GM18909 (cell line): ENCODE measurements around the gene TBX1.

Experiments
- ATAC-seq: cut with Tn5 transposase; IDR thresholded peaks from one replicate; pipeline ENCODE4 v1.9.1; 2021; ENCODE audit warnings: mild to moderate bottlenecking; ENCODE audit not compliant: unreplicated experiment, poor library complexity

Gene TBX1

DNA sequence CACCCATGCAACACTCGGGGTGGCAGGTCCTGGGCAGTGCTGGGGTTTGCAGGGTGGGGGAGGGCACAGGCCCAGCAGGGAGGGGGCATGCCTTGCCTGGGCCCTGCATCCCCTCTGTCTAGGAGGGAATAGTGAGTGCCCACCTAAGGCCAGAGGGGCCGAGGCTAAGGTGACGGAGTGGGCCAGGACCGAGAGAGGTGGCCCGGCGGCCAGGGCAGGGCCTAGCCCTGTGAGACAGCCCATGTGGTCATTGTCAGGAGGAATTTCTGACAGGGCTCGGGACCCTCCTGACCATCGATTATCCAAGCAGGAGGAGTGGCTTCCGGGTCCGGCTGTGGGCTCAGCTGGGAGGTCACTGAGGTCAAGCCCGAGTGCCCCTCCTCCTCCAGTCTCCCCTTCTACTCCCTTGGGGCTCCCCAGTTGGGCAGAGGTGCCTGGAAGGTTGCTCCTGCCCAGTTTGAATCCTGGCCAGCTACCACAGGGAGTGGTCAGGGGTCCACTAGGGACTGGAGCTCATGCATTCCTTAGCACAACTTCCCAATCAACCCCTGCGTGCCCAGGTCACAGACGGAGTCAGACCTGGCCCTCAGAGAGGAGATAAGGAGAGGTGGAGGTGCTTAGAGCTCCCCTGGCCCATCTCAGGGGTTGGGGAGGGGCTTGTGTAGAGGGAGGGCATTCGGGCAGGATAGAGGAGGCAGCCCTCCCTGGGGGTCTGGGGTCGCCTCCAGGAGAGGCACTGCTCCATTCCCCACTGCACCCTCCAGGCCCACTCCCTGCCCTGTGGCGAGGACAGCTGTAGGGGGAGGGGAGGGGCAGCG lies 22.5 kb upstream of the TBX1 start:
- no peak for ATAC-seq

DNA sequence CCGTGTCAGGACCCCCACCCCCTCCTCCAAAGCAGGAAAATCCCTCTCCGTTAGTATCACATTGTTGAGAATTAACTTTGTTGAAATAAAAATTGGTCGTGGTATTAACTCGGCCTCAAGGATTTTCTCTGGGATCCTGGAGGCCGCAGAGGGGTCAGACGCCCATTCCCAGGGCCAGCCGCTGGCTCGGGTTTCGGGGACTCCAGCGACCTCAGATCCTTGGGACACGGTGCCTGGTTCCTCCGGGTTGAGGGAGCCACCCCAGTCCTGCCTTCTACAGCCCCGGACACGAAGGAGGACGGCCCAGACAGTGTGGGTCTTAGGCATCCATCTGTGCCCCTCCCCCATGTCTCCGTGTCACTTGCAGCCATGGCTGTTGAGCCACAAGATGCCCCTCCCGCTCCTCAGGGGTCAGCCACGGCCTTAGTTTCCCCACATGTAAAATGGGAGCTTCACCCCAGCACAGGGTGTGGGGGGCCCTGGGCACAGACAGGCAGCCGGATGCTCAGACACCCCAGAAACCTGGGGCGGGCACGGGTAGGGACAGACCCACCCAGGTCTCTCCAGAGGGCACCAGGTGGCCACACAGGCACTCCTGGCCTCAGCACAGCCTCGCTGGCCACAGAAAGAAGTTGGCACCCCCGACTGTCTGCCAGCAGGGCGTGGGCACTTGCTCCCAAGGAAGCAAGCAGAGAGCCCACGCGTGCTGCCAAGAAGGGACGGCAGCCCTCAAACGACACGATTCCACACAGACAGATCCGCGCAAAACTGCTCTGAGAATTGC lies 21.7 kb upstream of the TBX1 start:
- ATAC-seq: no peak

DNA sequence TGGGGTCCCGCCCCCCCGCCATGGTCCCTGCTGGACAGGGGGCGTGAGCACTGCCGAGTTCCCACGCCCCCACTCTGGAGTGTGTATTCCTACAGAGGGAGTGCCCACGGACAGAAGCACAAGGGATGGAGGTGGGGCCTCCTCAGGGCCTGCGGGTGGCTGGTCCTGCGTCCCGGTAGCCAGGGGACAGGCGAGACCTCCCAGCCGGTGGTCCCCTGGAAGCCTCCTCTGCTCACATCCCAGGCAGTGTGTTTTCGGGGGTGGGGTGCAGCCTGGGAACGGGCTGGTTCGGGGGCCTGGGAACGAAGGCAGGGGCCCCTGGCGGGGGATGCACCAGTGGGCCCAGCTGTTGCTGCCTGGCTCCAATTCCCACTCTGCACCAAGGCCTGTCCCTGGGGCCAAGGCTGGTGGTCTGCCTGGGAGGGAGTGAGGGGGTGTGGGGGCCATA lies 21.1 kb upstream of the TBX1 start:
- ATAC-seq: no peak

DNA sequence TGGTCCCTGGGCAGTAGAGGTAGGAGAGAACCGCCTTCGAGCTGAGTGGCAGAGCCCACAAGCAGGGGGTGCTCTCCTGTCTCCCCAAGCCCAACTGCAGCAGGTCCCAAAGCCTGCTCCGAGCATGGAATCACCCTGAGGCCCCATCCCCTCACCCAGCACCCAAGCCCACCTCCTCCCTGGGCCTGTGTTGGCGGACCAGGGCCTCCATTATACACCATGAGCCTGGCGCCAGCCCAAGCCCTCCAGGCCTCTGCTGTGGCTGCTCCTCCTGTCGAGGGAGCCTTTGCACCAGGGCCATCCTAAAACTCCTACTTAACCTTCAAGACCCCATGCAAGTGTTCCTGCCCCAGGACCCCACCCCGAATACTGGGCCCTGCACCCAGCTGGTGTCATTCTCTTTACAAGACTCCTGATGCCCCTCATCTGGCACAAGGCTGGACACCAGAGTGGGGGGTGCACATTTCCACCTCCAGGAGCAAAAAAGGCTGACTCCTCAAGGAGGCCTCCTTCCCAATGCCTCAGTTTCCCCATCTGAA lies 20.6 kb upstream of the TBX1 start:
- ATAC-seq: no peak

DNA sequence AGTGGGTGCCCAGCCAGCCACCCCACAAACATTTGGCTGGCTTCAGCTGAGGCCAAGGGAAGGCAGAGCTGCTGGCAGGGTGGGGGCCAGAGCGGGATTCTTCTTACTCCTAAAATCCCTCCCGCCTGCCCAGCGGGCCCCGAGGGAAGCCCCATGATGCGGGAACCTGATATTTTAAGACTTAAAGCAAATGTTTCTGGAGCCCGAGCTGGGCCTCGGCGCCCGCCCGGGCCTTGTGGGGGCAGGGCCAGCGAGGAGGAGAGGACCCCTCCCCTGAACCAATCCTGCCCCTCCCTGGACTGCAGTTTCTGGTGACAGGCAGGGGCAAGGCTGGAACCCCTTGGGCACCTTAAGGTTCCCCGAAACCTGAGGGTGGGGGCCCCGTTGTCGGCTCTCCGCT lies 20.0 kb upstream of the TBX1 start:
- ATAC-seq: no peak

DNA sequence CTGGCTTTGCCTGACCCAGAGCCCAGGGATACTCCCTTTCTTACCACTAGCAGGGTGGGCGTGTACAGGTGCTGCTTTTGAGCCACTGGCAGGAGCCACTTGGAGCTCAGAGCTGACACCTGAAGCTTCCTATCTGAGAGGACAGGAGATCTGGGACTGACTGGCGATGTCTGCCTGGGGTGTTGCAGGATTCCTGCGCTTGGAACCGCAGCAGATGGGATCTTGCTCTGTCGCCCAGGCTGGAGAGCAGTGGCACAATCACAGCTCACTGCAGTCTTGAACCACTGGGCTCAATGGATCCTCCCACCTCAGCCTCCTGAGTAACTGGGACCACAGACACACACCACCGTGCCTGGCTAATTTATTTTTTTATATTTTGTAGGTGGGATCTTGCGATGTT lies 19.5 kb upstream of the TBX1 start:
- ATAC-seq: no peak

DNA sequence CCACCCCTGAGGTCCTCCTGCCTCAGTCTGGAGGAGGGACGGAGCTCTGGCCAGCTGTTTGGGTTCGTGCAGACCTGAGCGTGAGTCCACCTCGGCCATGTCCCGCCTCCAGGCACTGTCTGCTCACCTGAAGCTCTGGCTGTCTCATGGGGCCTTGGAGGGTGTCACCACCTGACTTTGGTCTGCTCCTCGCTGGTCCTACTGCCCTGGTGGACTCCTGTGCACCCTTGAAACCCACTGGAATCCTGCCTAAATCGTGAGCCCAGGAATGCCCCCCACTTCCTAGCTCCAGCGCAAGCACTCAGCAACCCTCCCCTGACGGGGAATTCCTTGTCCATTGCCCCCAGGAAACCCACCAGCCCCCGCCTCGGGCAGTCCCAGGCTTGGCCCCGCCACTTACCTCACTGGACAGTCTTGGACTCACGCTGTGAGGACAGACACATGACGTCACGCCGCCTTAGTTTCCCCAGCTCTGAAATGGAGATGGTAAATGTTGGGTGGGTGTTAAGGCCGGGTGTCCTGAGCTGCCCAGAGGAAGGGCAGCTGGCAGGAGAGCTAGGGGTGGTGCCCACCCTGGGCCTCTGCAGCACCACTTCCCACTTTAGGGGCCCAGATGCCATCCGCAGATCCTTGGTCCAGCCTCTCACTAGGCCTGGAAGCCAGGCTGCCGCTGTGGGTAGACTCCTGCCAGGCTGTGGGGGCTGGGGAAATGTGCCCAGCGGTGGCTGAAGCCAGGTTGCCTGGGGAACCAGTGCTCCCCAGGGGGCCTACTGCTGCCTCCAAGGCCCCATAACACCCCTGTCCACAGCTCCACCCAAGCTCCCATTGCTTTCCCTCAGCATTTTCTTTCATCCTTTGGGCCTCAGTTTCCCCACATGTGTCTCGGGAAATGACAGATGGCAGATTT lies 18.2 kb upstream of the TBX1 start:
- no peak for ATAC-seq

DNA sequence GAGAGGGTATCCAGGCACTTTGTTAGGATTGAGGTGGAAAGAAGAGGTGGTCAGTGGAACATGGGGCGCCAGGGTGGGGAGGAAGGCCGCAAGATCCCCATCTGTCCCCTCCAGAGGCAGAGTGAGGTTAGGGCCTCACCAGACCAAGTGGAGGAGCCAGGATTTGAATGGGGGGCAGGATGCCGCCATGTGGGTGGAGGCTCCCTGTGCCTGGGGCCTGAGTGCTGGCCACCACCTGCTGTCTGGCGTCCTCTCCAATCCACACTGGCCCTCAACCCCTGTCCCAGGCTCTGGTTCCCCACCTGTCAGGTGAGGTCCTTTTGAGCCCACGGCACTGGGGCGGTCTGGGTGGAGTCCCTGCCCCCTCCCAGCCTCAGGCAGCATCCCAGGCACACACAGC lies 17.5 kb upstream of the TBX1 start:
- no peak for ATAC-seq

DNA sequence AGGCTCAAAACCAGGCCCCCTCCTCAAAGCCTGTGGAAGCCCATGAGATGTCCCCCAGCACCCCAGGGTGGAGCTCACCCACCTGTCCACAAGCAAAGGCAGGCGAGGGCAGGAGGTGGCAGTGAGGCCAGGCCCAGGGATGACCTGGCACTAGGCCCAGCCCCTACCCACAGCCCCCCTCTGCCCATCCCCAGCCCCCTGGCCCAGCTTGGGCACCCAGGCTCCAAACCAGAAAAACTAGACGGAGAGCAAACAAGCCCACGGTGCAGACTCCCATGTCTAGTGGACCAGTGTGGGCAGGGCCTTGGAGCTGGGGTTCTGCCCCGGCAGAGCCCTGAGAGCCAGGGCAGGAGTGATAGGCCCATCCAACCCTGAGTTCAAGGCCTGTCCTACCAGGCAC lies 16.9 kb upstream of the TBX1 start:
- ATAC-seq: no peak

DNA sequence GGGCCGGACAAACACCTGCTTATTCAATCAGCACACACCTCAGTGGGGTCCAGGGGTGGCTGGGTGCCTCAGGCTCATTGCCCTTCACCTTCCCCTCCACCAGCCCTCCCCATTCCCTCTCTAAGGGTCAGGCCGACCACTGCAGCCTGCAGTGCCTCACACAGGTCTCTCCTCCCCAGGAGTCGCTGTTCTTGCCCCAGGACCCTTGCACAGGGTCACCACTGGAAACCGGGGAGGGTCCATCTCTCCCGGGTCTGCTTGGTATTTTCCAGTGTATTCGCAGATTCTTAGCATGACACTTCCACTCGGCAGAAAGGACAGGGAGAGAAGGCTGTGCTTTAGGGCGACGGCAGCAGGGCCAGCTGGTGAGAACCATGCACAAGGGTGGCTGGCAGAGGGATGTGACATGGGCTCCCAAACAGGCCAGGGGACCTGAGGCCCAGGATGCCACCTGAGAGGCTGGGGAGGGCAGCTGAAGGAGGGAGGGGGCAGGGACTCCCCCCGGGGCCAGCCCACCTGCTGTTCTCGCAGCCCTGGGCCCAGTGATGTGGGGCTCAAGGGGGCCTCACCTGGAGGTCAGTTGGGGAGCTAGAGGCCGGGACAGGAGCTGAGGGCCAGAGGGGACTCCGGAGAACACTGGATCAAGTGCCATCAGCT lies 16.1 kb upstream of the TBX1 start:
- ATAC-seq: no peak

DNA sequence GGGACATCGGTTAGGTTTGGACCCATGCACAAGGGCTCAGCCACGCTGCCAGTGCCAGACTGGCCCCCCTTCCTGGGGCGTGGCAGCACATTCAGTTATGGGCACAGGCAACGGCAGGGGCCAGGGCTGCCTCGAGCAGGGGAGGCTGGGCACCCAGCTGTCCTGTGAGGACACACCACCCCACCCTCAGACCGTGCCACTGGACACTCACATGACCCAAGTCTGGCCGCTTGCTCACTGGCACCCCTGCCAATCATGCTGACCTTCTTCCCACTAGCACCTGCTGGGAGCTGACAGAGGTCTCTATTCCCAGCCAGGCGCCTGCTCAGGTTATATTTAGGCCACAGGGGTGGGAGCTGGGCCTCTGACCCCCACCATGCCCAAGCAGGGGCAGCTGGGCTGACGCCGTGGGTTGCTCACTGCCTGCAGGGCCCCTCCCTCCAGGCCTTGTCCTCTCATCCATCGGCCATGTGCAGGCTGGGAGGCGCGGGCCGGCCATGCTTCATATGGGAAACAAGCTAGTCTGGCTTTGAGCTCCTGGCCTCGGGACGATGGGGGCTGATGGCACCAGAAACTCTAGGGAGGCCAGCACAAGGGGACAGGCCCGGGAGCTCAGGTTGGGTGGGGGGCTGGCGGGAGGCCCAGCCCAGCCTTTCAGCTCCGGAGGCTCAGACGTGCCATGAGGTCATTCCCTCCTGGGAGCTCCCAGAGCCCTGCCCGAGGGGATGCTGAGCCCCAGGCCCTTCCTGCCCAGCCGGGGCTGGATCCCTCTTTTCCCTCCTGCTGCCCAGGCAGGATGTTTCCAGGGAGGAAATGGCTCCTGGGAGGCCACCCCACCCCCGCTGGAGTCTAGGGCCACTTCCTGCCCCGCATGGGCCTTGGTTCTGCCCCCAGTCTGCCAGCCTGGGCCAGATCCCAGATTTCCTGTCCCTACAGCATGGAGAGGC lies 15.2 kb upstream of the TBX1 start:
- no peak for ATAC-seq

DNA sequence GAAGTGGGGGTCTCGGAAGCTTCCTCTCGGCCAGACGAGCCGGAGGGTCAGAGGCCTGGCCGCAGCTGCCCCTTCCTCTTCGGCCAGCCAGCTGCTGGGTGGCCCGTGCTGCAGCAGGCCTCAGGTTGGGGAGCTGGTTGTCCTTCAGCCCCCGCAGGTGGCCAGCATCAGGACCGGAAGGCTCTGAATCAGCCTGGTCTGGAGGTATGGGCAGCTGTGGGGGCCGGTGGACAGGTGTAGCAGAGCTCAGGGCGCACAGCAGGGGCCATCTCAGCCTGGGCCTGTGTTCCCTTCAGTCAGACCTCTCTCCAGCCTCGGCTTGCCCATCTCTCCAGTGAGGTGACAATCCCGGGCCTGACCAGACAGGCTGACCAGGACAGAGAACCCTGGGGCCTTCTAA lies 13.9 kb upstream of the TBX1 start:
- no peak for ATAC-seq

DNA sequence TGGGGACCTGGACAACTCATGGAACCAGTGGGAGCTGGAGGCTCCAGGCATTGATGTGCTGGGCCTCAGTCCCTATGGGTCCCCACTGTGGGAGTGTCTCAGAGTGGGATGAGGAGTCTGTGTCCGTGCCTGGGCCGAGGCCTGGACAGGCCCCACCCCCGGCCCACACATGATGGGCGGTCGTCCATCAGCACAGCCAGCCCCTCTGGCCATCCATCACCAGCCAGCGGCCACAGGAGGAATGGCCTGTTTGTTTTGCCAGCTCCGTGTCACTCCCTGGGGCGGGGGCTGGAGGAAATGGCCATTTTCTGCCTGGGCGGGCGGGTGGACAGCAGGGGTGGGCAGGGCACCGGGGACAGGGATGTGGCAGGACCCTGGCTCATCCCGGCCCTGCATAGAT lies 13.0 kb upstream of the TBX1 start:
- ATAC-seq: no peak

DNA sequence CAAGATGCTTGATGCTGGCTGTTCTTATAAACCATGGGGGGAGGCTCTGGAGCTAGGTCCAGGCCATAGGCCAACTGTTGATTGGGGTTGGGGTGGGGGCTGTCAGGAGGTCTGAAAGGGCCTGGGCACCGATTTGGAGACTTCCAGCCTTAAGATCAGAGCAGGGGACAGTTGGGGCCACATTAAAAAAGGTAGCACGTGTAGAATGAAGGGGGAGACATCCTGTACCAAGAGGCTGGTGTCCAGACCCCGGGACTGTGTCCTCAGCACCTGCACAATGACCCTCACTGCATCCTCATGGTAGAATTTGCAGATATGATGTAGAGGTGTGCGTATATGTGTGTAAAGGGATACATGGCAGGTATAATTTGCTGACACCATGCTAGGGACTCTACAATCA lies 12.4 kb upstream of the TBX1 start:
- ATAC-seq: no peak

DNA sequence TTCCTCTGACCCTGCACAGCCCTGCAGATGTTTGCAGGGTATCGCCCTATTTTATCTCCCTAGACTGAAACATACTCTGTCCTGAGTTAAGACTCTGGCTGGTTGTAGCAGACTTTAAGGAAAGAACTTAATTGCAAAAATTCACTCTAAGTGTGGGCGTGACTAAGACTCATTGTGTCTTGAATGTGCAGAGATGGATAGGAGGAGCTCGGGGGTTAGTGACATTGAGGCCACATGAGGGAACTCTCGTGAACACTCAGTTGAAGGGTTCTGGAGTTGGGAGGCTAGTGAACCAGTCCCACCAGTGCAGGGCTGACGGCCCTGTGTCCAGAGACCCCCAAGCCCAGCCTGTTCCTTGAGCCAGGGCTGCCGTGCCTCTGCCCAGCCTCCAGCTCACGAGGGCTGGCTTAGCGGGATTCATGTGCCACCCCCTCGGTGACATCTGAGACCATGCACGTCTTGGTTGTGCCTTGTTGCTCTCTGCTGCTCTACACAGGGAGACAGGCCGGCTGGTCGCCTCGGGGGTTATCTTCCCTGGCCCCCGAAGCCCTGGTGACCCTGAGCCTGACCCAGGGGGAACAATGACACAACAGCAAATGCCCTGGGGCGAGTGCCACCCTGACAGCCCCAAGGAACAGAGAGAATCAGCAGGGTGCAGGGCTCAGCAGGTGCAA lies 11.4 kb upstream of the TBX1 start:
- ATAC-seq: no peak

DNA sequence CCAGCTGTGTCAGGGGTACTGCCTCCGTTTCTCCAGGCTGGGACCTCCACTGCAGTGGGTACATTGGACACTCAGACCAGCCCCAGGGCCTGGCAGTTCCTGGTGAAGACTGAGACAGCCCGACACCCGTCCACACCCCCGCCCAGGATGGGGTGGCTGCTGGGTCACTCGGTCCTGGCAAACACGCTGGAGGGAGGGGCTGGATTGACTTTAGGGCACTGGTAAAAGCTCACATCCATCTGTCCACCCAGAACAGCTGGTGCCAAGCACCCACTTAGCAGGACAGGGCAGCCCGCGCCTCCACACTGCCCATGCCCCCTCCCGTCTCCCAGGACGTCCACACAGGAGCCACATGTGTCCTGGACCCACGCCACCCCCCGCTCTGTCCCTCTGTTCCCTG lies 10.7 kb upstream of the TBX1 start:
- ATAC-seq: no peak

DNA sequence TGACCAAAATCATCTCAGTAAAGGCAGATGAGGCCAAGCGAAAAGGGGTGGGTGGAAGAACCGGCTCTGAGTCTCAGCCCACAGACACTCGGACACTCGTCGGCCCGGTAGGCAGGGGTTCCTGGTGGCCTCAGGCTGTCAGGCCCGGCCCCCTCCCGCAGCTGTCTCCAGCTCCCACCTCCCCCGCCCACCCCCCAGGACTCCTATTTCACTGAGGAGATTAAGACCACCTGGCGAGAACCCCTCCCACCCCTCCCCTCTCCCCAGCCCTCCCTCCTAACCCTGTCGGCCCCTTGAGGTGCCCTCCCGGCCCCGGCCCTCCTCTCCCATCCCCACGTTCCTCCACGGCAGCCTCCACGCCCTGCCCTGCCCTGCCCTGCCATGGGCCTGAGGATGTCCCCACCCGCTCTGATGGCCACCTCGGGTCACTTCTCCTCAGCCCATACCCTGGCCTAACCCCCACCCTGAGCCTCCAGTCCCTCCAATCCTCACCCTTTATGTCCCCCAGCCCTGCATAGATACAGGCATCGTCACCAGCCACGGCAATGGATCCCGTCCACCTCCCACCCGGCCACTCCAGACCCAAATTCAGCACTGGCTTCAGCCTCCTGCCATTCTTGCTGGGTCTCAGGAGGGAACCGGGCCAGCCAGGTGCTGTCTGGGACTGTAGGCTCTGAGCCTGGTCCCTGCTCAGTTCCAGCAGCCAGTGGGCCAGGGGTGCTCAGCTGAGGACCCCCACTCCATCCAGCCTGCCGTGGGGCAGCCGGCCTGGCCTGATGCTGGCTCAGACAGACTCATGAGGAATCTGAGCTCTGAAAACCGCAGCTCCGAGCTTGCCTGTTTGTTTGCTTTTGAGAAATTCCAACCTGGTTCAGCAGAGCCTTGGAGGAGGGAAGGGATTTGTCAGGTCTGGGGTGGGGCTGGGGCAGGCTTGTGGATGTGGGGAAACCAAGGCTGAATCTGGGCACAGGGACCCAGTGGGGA lies 9.8 kb upstream of the TBX1 start:
- ATAC-seq: no peak
